Measurements from ENCODE around the gene SLC35C1. TPM values are rescaled to one million over a fixed set of nuclear protein-coding genes. Genes with fewer than 3 reads are reported as not detected.

Gene SLC35C1
- total and polyA plus RNA-seq, 2 experiments from 2014 or later = 6.8 to 11.0 TPM

DNA sequence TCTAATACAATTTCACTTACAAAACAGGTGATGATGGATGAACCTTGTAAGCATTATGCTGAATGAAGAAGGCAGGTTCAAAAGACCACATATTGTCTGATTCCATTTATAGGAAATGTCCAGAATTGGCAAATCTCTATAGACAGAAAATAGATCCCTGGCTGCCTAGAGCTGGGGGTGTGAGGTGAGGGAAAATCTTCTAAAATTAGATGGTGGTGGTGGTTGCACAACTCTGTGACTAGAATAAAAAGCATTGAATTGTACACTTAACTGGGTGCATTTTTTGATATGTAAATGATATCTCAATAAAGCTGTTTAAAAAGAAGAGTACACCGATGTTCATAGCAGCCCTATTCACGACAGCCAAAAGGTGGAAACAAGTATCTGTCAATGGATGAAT lies 25.6 kb downstream of the SLC35C1 start:
- no peaks in the 10 kb centered on the region for H3K36me3 ChIP-seq (ENCODE audit: insufficient read depth)
- H3K4me1 ChIP-seq (ENCODE audit: insufficient read depth) = peaks cover 8% of the 10 kb centered on the region; the same call in 1 of the 2 replicates
- no peaks in the 10 kb centered on the region for H3K9me2 ChIP-seq (ENCODE audit: insufficient read depth)
- TF ChIP-seq POLR2AphosphoS5 (IDR thresholded peaks at IDR 0.05; ENCODE audit: low read depth) (no peak), ZNF114 (CRISPR knock-in tag; IDR thresholded peaks at IDR 0.05) (no peak), STAT1 (IDR thresholded peaks at IDR 0.05; ENCODE audit: unreplicated experiment) (no peak), ZNF331 (CRISPR knock-in tag; IDR thresholded peaks at IDR 0.05; ENCODE audit: low read depth) (no peak), NANOG (IDR thresholded peaks at IDR 0.05; ENCODE audit: borderline replicate concordance) (no peak), CREB1 (CRISPR knock-in tag; IDR thresholded peaks at IDR 0.05; ENCODE audit: low read depth) (no peak), EZH2 (IDR thresholded peaks at IDR 0.05; ENCODE audit: low read depth, unreplicated experiment) (no peak), EZH2phosphoT487 (IDR thresholded peaks at IDR 0.05; ENCODE audit: unreplicated experiment) (no peak)
- TF ChIP-seq, protein P1, sequence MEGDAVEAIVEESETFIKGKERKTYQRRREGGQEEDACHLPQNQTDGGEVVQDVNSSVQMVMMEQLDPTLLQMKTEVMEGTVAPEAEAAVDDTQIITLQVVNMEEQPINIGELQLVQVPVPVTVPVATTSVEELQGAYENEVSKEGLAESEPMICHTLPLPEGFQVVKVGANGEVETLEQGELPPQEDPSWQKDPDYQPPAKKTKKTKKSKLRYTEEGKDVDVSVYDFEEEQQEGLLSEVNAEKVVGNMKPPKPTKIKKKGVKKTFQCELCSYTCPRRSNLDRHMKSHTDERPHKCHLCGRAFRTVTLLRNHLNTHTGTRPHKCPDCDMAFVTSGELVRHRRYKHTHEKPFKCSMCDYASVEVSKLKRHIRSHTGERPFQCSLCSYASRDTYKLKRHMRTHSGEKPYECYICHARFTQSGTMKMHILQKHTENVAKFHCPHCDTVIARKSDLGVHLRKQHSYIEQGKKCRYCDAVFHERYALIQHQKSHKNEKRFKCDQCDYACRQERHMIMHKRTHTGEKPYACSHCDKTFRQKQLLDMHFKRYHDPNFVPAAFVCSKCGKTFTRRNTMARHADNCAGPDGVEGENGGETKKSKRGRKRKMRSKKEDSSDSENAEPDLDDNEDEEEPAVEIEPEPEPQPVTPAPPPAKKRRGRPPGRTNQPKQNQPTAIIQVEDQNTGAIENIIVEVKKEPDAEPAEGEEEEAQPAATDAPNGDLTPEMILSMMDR (conservative IDR thresholded peaks at IDR 0.05; ENCODE audit: low read depth in 2 of 2) = no peak
- TF ChIP-seq, protein P2, sequence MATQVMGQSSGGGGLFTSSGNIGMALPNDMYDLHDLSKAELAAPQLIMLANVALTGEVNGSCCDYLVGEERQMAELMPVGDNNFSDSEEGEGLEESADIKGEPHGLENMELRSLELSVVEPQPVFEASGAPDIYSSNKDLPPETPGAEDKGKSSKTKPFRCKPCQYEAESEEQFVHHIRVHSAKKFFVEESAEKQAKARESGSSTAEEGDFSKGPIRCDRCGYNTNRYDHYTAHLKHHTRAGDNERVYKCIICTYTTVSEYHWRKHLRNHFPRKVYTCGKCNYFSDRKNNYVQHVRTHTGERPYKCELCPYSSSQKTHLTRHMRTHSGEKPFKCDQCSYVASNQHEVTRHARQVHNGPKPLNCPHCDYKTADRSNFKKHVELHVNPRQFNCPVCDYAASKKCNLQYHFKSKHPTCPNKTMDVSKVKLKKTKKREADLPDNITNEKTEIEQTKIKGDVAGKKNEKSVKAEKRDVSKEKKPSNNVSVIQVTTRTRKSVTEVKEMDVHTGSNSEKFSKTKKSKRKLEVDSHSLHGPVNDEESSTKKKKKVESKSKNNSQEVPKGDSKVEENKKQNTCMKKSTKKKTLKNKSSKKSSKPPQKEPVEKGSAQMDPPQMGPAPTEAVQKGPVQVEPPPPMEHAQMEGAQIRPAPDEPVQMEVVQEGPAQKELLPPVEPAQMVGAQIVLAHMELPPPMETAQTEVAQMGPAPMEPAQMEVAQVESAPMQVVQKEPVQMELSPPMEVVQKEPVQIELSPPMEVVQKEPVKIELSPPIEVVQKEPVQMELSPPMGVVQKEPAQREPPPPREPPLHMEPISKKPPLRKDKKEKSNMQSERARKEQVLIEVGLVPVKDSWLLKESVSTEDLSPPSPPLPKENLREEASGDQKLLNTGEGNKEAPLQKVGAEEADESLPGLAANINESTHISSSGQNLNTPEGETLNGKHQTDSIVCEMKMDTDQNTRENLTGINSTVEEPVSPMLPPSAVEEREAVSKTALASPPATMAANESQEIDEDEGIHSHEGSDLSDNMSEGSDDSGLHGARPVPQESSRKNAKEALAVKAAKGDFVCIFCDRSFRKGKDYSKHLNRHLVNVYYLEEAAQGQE (IDR thresholded peaks at IDR 0.05; ENCODE audit: unreplicated experiment) = no peak
- TF ChIP-seq, protein P3, sequence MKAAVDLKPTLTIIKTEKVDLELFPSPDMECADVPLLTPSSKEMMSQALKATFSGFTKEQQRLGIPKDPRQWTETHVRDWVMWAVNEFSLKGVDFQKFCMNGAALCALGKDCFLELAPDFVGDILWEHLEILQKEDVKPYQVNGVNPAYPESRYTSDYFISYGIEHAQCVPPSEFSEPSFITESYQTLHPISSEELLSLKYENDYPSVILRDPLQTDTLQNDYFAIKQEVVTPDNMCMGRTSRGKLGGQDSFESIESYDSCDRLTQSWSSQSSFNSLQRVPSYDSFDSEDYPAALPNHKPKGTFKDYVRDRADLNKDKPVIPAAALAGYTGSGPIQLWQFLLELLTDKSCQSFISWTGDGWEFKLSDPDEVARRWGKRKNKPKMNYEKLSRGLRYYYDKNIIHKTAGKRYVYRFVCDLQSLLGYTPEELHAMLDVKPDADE (IDR thresholded peaks at IDR 0.05) = no peak
- H3K27ac Mint-ChIP-seq = no peak overlapping the region
- no peaks in the 10 kb centered on the region for H3K27me3 ChIP-seq (ENCODE audit: insufficient read depth)
- H3K27me3 Mint-ChIP-seq (ENCODE audit: insufficient read depth, low read depth, poor library complexity) = peaks cover 3% of the 10 kb centered on the region
- no peak overlapping the region for H3K27ac ChIP-seq (ENCODE audit: low read depth)
- peaks cover 14% of the 10 kb centered on the region for H3K4me1 Mint-ChIP-seq
- H3K4me3 Mint-ChIP-seq = no peak overlapping the region
- no peaks in the 10 kb centered on the region; the same call in 2 of the 3 replicates for H3K36me3 Mint-ChIP-seq (ENCODE audit: low read depth)
- no peaks in the 10 kb centered on the region for H4K20me1 ChIP-seq (replicated peaks; ENCODE audit: insufficient read depth)
- H3F3A ChIP-seq (replicated peaks; ENCODE audit: low read depth) = no peaks in the 10 kb centered on the region
- no peaks in the 10 kb centered on the region for H3K9me3 Mint-ChIP-seq
- 0 out of 2 replicates have a peak overlapping the region, but pooled peaks have one; percentile 47 for H2AFZ ChIP-seq
- DNase-seq (ENCODE audit: low spot score) (no peak), ATAC-seq (no peak)
- H3K79me2 ChIP-seq (replicated peaks; ENCODE audit: insufficient read depth) = no peaks in the 10 kb centered on the region
- H3K4me2 ChIP-seq = no peak overlapping the region
- H3K4me3 ChIP-seq = no peak overlapping the region
